ENCODE results near the gene PRKCE.

PRKCE gene

GRCh38 chr2:45951025-45951727 is 299.7 kb downstream of the PRKCE start:
- no peak for DNase-seq

- DNase-seq, result no peak
Measured at GRCh38 chr2:45952591-45952990, 301.1 kb downstream of the PRKCE start.

- DNase-seq, result no peak
Measured at GRCh38 chr2:45953376-45954027, 302.0 kb downstream of the PRKCE start.

- DNase-seq, result no peak
Measured at GRCh38 chr2:45954233-45954850, 302.9 kb downstream of the PRKCE start.

- no peak for DNase-seq
Measured at GRCh38 chr2:45957533-45958227, 306.2 kb downstream of the PRKCE start.

GRCh38 chr2:45960057-45960863 is 308.8 kb downstream of the PRKCE start:
- DNase-seq, result no peak

- DNase-seq, result no peak
Measured at GRCh38 chr2:45962177-45962921, 310.9 kb downstream of the PRKCE start.

- DNase-seq, result no peak
Measured at GRCh38 chr2:45963816-45964215, 312.3 kb downstream of the PRKCE start.

- DNase-seq, result no peak
Measured at GRCh38 chr2:45964223-45964841, 312.9 kb downstream of the PRKCE start.

GRCh38 chr2:45964906-45965305 is 313.4 kb downstream of the PRKCE start:
- DNase-seq, result no peak

- DNase-seq, result no peak
Measured at GRCh38 chr2:45965871-45966498, 314.5 kb downstream of the PRKCE start.

GRCh38 chr2:45968946-45969584 is 317.6 kb downstream of the PRKCE start:
- DNase-seq, result no peak

- no peak for DNase-seq
Measured at GRCh38 chr2:45973426-45973825, 322.0 kb downstream of the PRKCE start.

GRCh38 chr2:45974056-45974455 is 322.6 kb downstream of the PRKCE start:
- no peak for DNase-seq

- DNase-seq, result no peak
Measured at GRCh38 chr2:45974762-45975408, 323.4 kb downstream of the PRKCE start.

GRCh38 chr2:45975752-45976517 is 324.5 kb downstream of the PRKCE start:
- no peak for DNase-seq

GRCh38 chr2:45978302-45978859 is 326.9 kb downstream of the PRKCE start:
- no peak for DNase-seq

- no peak for DNase-seq
Measured at GRCh38 chr2:45979065-45979464, 327.6 kb downstream of the PRKCE start.

Measured in SHP77 treated with DMSO at 0.1 percent for 48 hours (cell line).